HG03460 (cell line): Measurements from ENCODE around the gene ADCY10.
"Not testable (repeated sequence)": the region's sequence is repeated elsewhere in the genome, so short reads cannot be mapped to it uniquely, and the experiment has no call there.

Experiments used
- ATAC-seq: cut with Tn5 transposase; IDR thresholded peaks from one replicate; pipeline ENCODE4 v1.9.1; 2021; ENCODE audit not compliant: unreplicated experiment

The ADCY10 gene

DNA sequence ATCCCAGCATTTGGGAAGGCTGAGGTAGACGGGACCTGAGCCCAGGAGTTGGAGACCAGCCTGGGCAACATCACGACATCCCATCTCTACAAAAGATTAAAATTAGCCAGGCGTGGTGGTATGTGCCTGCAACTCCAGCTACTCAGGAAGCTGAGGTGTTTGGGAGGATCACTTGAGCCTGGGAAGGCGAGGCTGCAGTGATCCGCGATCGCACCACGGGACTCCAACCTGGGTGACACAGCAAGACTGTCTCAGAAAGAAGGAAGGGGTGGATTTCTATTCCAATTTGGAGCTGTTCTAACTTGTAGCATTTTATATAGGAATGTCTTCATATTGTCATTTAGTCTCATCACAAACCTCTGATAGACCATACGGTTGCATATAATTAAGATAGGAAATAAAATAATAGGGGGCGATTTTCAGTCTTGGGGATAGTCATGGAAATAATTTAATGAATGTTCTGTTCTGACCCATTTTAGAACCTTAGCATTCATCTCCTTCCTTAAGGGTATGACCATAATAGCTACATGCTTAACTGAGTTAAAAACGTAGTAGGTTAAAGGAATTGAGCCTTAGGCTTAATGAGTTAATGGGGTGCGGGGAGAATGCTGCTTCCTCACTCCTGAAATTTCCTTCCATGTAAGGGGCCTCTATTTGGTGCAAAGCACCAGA, 93.1 kb downstream of the ADCY10 start:
- no peak for ATAC-seq

DNA sequence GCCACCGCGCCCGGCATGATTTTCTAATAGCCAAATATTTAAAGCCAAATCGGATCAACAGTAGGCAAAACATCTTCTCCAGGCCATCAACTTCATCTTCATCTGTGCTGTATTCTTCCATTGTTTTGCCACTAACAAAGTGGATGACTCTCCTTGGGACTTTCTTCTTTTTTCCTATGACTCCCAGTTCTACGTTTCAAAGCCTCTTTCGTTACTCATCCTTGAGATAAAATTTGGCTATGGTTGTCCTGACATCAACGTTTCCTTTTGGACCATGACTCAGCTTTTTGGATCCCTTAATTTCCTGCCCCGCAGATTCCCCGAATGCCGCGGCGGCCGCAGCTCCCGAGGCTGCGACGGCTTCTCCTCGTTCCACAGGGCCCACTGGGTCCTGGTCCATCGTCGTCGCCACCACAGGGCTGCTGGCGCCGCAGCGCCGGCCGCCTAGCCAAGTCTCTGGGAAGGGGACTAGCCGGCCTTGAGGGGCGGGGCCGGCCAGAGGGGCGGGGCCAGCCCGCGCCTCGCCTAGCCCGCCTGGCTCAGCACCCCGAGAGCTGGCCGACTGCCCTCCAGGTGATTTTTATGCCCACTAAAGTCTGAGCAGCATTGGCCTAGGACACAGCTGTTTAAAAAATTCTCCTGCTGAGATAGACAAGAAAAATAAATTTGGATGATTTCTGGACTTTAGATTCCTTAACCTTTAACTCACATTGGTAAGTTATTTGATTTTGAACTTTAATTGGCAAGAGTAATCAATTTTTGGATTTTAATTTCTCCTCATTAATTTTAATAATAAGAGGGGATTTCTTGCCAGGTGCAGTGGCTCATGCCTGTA, 93.9 kb downstream of the ADCY10 start:
- ATAC-seq = no peak

DNA sequence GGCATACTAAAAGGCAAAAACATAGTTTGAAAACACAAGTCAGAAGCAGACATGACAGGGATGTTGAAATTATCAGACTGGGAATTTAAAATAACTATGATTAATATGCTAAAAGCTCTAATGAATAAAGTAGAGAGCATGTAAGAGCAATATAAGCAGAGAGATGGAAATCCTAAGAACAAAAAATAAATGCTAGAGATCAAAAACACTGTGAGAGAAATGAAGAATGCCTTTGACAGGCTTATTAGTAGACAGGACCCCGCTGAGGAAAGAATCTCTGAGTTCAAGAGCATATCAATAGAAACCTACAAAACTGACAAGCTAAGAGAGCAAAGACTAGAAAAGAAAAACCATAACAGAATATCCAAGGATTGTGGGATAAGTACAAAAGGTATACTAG, 98.3 kb downstream of the ADCY10 start:
- no peak for ATAC-seq

DNA sequence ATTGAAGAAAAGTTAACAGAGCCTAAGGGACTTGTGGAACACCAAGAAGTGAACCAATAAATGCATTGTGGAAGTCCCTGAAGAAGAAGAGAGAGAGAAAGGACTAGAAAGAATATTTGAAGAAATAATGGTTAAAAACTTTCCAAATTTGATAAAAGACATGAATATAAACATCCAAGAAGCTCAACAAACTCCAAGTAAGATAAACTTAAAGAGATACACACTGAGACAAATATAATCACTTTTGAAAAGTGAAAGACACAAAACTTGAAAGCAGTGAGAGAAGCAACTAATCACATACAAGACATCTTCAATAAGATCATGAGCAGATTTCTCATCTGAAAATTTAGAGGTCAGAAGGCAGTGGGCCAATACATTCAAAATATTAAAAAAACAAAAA, 101.0 kb downstream of the ADCY10 start:
- ATAC-seq = no peak

DNA sequence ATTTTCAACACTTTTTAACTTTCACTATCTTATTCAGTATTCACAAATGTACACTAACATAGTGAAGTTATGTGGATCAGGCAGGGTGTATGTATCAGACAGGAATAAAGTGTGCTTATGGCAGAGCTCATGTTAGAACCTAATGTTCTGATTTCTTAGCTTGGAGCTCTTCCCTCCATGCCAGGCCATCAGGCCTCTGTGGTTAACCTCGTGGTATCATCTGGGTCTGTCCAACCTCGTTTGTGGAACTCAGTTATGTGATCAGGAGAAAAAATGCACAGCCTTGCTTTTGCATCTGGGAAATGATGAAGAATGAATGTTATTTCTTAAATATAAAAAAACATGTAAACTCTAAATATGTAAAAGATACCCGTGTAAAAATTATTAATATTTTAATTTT, 105.2 kb downstream of the ADCY10 start:
- no peak for ATAC-seq

DNA sequence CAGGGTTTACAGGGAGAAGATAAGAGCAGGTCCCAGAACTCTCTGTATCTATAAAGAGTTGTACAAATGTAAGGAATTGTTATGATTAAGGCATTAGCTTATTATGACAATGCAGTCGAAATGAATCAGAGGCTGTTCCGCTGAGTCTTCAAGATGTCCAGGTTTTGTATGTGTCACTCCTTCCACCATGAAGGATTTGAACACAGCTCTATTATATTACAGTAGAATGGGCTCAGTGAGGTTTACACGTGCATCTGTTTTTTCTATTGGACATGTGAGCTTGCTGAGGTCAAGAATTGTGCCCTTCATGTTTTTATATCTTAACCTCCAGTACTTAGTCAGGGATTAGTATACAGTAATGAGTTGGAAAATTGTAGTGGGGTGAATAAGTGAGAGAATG, 105.8 kb downstream of the ADCY10 start:
- ATAC-seq = no peak

DNA sequence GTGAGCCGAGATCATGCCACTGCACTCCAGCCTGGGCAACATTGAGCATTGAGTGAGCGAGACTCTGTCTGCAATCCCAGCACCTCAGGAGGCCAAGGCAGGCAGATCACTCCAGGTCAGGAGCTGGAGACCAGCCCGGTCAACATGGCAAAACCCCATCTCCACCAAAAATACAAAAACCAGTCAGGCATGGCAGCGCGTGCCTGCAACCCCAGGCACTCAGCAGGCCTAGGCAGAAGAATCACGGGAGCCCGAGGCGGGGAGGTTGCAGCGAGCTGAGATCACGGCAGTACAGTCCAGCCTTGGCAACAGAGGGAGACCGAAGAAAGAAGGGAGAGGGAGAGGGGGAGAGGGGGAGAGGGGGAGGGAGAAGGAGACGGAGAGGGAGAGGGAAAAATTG, 107.3 kb downstream of the ADCY10 start:
- not testable (repeated sequence) for ATAC-seq

DNA sequence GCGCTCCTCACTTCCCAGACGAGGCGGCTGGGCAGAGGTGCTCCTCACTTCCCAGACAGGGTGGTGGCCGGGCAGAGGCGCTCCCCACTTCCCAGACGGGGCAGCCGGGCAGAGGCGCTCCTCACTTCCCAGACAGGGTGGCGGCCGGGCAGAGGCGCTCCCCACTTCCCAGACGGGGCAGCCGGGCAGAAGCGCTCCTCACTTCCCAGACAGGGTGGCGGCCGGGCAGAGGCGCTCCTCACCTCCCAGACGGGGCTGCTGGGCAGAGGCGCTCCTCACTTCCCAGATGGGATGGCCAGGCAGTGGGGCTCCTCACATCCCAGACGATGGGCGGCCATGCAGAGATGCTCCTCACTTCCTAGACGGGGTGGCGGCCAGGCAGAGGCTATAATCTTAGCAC, 107.7 kb downstream of the ADCY10 start:
- ATAC-seq = not testable (repeated sequence)

DNA sequence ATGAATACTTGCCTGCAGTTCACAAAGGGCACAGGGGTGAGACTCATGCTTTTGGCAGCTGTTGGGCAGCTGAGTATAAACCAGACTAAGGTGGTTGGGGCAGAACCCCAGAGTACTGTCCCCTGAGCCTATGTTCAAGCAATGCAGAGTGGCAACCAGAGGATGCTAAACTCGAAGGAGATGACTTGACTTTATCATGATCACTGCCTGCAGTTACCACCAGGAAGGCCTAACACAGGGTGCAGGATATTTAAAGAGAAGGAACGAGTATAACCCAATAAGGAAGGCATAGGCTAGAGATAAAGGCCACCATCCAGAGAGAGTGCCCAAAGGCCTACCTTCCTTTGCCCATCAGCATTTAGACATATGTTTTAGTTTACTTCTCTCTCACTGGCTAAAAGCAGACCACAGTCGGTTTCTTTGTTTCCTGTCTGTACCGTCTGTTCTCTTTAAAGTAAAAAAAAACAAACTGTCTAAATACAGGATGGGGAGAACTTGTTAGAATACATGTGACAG, 108.8 kb downstream of the ADCY10 start:
- ATAC-seq = no peak

DNA sequence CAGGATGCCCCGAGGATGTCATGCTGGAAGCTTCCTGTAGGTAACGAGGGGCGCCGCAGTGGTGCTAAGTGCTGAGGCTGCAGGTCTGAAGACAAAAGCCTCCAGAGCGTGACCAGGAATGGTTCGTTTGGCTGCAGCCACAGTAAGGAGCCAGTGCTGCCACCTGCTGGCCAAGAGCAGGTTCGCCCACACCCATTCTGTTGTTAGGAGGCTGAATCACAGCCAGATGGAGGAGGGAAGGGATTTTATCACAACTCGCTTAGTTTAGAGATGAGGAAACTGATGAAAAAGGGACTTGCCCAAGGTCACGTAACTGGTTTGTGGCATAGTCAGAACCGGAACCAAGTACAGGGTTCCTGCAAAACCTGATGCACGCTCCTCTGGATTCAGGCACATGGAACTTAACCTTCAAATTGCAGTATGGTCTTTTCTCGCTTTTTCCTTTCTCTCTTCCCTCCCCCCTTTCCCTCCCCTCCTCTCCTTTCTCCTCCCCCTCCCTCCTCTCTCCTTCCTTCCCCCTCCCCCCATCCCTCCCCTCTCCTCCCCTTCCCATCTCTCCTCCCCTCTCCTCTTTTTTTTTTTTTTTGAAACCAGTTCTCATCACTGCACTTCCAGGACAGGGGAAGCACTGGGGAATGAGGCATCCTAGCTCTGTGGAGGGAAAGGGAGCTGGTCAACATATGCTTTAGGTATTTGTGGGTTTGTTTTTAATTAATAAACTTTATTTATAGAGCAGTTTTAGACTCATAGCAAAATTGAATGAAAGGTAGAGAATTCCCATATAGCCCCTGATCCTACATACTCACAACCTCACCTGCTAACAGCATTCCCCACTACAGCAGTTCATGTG, 110.4 kb downstream of the ADCY10 start:
- ATAC-seq = peak; percentile 81

DNA sequence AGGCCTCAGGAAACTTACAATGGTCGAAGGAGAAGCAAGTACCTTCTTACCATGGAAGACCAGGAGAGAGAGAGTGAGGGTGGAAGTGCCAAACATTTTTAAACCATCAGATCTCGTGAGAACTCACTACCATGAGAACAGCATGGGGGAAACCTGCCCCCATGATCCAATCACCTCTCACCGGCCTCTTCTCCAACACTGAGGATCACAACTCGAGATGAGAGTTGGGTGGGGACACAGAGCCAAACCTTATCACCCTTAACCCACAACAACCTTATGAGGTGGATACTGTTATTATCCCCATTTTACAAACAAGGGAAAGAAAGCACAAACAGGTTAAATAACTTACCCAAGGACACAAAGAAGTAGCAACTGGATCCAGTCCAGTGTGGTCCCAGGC, 111.7 kb downstream of the ADCY10 start:
- ATAC-seq = no peak

DNA sequence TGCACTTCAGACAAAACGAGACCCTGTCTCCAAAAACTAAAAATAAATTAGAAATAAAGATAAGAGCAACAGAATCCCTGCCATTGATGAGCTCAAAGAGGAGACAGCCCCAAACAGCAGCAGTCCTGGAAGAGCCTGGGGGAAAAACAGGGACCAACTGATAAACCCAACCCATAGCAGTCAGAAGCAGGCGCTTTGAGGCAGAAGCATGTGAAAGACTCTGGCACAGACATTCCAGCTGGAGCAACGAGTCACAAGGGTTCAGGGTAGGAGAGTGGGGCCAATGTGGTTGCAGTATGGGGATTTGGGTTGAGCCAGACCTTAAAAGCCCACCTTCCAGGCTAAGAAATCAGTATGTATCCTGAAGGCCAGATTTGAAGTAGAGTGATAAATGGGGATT, 113.7 kb downstream of the ADCY10 start:
- ATAC-seq = no peak

DNA sequence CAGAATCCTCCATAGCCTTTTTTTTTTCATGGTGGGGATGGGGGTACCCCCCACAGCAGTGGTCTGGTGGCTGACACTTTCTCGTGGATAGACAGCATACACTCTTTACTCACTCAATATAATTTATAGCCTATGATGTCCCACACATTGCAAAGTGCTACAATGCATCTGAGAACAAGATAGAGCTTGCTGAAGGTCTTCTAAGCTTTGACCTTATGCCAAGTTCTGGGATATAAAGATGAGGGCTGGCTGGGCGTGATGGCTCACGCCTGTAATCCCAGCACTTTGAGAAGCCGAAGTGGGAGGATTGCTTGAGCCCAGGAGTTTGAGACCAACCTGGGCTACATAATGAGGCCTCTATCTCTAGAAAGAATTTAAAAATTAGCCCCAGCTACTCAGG, 114.2 kb downstream of the ADCY10 start:
- ATAC-seq = no peak

DNA sequence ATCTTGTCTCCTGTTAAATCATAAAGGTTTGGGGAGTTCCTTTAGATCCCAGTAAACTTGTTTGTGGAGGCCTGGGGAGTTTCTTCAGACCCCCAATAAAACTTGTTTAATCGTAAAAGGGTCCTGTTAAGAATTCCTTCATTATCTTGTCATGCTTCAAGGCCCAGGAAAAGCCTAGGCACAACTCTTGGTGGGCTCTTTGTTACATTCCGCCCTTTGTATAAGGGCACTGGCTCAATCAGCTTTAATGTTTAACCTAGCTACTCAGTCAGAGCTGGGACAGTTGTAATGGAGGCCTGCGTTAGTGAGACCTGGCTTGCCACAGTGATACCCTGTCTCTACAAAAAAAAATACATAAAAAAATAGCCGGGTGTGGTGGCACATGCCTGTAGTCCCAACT, 115.0 kb downstream of the ADCY10 start:
- ATAC-seq = no peak

DNA sequence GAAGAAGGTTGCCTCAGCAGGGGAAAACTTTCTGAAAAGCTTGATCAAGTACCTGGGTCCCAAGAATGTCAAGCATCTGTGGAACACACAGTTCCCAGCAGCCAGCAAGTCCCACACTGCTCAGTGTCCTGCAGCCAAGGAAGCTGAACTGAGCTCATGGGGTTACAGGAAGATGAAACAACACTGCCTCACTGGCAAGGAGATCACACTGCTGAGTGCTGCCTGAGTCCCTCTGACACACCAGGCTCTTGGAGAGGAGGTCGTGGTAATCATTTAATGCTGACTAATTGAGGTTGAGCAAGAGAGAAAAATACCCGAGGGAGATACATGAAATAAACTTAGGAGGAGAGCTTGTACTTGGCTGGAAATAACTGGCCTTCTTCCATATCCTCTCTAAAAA, 116.9 kb downstream of the ADCY10 start:
- no peak for ATAC-seq

DNA sequence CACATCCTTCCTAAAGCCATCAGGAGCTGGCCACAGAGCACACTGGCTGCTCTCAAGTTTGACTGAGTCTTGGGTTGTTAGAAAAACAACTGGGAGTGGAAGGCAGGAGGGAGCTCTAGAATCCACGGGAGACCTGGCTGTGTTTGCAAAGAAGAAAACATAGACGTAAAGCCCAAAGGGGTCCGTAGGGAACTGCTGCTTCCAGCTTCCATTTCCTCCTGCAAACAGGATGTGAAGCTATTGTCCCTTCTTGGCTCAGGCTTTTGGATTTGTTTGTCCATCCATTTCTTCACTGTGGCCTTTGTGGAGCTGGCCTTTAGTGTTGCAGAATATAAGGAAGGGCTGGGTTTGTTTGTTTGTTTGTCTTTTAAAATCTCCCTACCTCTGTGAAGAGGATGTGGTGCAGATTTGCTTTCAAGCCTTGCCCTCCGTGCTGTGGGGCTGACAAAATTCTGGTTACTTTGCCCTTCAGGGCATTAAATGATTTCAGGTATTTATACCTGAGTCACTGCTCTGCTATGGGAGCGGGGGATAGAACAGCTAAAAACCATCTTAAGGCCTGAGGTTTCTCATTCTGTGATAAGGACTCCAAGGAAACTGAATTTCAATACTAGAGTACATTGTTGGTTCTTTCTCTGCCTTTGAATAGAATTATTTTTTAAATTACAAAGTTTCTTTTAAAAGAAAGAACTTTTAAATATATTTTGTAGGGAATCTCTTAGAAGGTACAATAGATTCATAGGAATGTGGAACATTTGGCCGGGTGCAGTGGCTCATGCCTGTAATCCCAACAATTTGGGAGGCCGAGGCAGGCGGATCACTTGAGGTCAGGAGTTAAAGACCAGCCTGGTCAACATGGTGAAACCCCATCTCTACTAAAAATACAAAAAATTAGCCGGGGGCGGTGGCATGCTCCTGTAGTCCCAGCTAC, 117.9 kb downstream of the ADCY10 start:
- no peak for ATAC-seq

DNA sequence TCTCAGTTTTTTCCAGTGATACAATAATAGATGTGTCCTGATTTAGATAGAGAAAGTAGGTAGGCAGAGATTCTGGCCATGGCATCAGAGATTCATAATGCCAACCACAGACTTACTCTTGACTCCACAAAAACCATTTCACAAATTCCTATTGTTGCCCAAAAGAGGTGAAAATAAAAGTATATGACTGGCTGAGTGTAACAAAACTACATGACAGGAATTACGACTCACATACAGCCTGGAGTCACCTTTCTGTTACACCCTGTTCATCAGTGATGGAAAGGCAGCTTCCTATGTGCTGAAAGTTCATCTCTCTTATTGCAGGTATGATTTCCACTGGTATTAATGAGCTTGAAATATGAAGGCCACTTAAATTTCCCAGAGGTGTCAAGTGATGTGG, 119.9 kb downstream of the ADCY10 start:
- no peak for ATAC-seq

DNA sequence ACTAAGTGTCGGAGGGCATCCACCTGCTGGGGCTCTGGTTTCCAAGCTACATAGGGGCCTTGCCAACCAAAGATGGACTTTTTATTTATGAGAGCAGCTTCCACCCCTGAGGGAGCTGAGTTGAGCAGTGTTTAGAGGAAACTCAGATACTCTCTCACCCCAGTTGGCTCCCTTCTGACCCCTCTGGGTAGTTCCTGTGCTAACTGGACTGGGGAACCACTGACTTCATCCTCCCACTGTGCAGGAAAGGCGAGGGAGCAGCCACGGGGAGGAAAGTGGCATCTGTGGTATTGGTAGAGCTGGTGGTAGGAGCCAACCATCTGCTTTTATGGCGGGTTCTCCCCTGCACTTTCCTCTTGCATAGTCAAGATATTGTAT, 121.8 kb downstream of the ADCY10 start:
- ATAC-seq = no peak

DNA sequence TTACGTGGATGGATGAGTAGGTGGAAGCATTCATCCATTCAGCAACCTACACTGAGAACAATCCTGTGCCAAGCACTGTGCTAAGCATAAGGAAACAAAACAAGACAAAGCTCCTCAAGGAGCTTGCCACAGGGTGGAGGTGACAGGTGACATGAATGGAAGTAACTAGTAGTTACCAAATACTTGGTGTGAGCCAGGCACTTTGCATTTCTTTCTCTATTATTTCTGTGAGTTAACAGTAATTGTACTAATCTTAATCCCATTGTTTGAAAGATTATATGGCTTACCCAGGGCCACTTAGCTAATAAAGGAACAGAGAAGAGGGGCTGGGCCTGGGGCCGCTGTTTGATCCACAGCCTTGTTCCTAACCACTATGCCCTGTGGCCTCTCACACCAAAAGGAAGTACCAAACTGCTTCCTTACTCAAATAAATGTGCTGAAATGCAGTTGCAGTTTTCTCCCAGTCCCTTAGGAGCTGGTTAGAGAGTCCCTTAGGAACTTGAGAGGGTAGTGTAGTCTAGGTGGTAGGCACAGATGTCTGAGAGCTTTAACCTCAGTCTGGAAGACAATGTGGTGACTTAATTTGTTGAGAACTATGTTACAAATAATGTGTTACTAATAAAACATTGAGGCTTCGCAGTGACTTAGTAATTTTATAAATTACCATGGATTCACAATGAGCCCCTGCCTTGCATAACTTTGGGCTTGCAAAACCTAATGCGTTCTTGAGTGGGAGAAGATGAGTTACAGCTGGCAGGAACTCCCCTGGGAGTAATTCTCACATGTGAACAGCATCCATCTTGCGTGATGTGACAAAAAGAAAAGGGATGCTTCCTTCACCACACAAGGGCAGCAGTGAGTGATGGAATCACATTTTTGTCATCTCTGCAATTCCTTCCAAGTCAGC, 122.4 kb downstream of the ADCY10 start:
- no peak for ATAC-seq
